Loucy (cell line): ENCODE measurements around the gene AKT1.

Source experiments
- CTCF ChIP-seq: fragments of 200-600 bp; sonication (generic); conservative IDR thresholded peaks from 2 replicates; pipeline ENCODE4 v1.5.1; 2014; ENCODE audit warnings: mild to moderate bottlenecking, antibody characterized with exemption, low read length
- EZH2phosphoT487 ChIP-seq: fragments of 200-600 bp; IDR thresholded peaks from 2 replicates; pipeline ENCODE4 v1.6.1; 2018; ENCODE audit warnings: antibody characterized with exemption, mild to moderate bottlenecking, moderate library complexity, borderline replicate concordance

GRCh38 chr14:104752423-104752734, 43.2 kb downstream of the AKT1 start:
- TF ChIP-seq CTCF: no peak
- no peak for TF ChIP-seq EZH2phosphoT487
